DOHH2 (cell line): ENCODE data around the gene MALRD1.

Experiments
- H3F3A ChIP-seq: fragments of 200-600 bp; sonication (generic), shearing (Covaris generic); 2 replicates; pipeline ENCODE4 v1.6.0; 2016; ENCODE audit warnings: antibody characterized with exemption, mild to moderate bottlenecking; ENCODE audit not compliant: control insufficient read depth, insufficient read depth
- H3K27ac ChIP-seq: fragments of 200-600 bp; sonication (generic); 2 replicates; pipeline ENCODE4 v1.5.1; 2014; ENCODE audit warnings: low read depth, mild to moderate bottlenecking, low read length, moderate library complexity
- H3K27me3 ChIP-seq: fragments of 200-600 bp; sonication (generic); 2 replicates; pipeline ENCODE4 v1.6.1; 2014; ENCODE audit warnings: mild to moderate bottlenecking, low read length, mixed read lengths; ENCODE audit not compliant: control insufficient read depth
- H3K36me3 ChIP-seq: fragments of 200-600 bp; sonication (generic); 2 replicates; pipeline ENCODE4 v1.6.1; 2014; ENCODE audit warnings: mild to moderate bottlenecking, low read length, moderate library complexity, mixed read lengths; ENCODE audit not compliant: control insufficient read depth
- H3K4me1 ChIP-seq: fragments of 200-600 bp; sonication (generic); 2 replicates; pipeline ENCODE4 v1.6.1; 2014; ENCODE audit warnings: mild to moderate bottlenecking, low read length, mixed read lengths; ENCODE audit not compliant: control insufficient read depth
- H3K4me2 ChIP-seq: fragments of 200-600 bp; sonication (generic); 2 replicates; pipeline ENCODE4 v1.6.0; 2014; ENCODE audit warnings: mild to moderate bottlenecking, low read length, moderate library complexity
- H3K4me3 ChIP-seq: fragments of 200-600 bp; sonication (generic); 2 replicates; pipeline ENCODE4 v1.5.1; 2014; ENCODE audit warnings: mild to moderate bottlenecking, low read length, mixed read lengths
- H3K79me2 ChIP-seq: fragments of 200-600 bp; sonication (generic); 2 replicates; pipeline ENCODE4 v1.6.1; 2014; ENCODE audit warnings: mild to moderate bottlenecking, low read length, mixed read lengths; ENCODE audit not compliant: control insufficient read depth
- H3K9me2 ChIP-seq: fragments of 200-600 bp; sonication (generic); replicated peaks from 2 replicates; pipeline ENCODE4 v1.6.1; 2014; ENCODE audit warnings: mild to moderate bottlenecking, low read length, mixed read lengths; ENCODE audit not compliant: control insufficient read depth
- H3K9me3 ChIP-seq: fragments of 200-600 bp; sonication (generic); 2 replicates; pipeline ENCODE4 v1.6.1; 2014; ENCODE audit warnings: antibody characterized with exemption, low read length, mixed read lengths; ENCODE audit not compliant: control insufficient read depth, insufficient read depth
- H4K20me1 ChIP-seq: fragments of 200-600 bp; sonication (generic); 2 replicates; pipeline ENCODE4 v1.6.0; 2014; ENCODE audit warnings: low read depth, mild to moderate bottlenecking, antibody characterized with exemption, low read length, moderate library complexity; ENCODE audit not compliant: control insufficient read depth, insufficient read depth
- EZH2phosphoT487 ChIP-seq: fragments of 200-600 bp; sonication (generic); IDR thresholded peaks from 2 replicates; pipeline ENCODE4 v1.6.1; 2017; ENCODE audit warnings: borderline replicate concordance, mild to moderate bottlenecking, antibody characterized with exemption, low read length, moderate library complexity, mixed read lengths
- TF ChIP-seq, protein P1 (sequence below): fragments of 200-600 bp; sonication (generic); IDR thresholded peaks from one replicate; pipeline ENCODE4 v1.5.1; 2014; ENCODE audit warnings: antibody characterized with exemption, mild to moderate bottlenecking, low read depth, low read length; ENCODE audit not compliant: poor library complexity, severe bottlenecking

Gene MALRD1

DNA sequence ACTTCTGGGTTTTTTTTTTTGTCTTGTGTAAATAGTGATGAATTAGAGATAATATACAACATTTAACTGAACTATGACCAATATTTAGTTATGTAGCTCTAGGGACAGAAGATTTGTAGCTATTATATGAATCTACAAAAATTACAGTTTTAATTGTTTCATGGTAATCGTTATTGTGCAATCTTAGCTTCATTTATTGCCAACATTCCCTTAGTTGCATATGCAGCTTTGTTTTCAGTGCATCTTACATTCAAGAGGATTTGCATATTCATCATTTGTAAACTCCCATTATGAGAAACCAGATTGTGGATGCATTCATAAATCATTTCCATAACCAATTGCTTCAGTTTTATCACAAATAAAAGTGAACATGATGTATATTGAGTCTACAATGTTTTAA, 68.8 kb downstream of the MALRD1 start:
- no peaks in the 10 kb centered on the region for H3K79me2 ChIP-seq
- H3F3A ChIP-seq: no peaks in the 10 kb centered on the region
- TF ChIP-seq EZH2phosphoT487: no peak
- TF ChIP-seq, protein P1, sequence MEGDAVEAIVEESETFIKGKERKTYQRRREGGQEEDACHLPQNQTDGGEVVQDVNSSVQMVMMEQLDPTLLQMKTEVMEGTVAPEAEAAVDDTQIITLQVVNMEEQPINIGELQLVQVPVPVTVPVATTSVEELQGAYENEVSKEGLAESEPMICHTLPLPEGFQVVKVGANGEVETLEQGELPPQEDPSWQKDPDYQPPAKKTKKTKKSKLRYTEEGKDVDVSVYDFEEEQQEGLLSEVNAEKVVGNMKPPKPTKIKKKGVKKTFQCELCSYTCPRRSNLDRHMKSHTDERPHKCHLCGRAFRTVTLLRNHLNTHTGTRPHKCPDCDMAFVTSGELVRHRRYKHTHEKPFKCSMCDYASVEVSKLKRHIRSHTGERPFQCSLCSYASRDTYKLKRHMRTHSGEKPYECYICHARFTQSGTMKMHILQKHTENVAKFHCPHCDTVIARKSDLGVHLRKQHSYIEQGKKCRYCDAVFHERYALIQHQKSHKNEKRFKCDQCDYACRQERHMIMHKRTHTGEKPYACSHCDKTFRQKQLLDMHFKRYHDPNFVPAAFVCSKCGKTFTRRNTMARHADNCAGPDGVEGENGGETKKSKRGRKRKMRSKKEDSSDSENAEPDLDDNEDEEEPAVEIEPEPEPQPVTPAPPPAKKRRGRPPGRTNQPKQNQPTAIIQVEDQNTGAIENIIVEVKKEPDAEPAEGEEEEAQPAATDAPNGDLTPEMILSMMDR: no peak

DNA sequence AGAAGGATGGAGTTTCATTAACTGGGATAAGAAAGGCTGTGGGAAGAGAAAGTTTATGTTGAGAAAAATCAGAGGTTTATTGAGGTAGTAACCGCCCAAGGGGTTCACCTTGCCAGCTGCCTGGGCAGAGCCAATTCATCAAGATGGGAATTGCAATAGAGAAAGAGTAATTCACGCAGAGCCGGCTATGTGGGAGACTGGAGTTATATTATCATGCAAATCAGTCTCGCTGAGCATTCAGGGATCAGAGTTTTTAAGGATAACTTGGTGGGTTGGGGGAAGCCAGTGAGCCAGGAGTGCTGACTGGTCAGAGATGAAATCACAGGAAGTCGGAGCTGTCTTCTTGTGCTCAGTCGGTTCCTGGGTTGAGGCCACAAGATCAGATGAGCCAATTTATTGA, 70.6 kb downstream of the MALRD1 start:
- no peak for TF ChIP-seq EZH2phosphoT487
- TF ChIP-seq, protein P1: no peak
- Histone ChIP-seq H3K4me3 (no peak overlapping the region), H4K20me1 (no peaks in the 10 kb centered on the region), H3K9me3 (no peaks in the 10 kb centered on the region), H3F3A (no peaks in the 10 kb centered on the region), H3K4me1 (no peaks in the 10 kb centered on the region), H3K4me2 (no peak overlapping the region), H3K9me2 (no peaks in the 10 kb centered on the region), H3K27me3 (no peaks in the 10 kb centered on the region), H3K79me2 (no peaks in the 10 kb centered on the region), H3K27ac (no peak overlapping the region), H3K36me3 (no peaks in the 10 kb centered on the region)

More for the DNA sequence above, 68.8 kb downstream of the MALRD1 start:
- Histone ChIP-seq H3K27me3 (no peaks in the 10 kb centered on the region), H3K4me3 (no peak overlapping the region), H3K4me1 (no peaks in the 10 kb centered on the region), H3K9me3 (no peaks in the 10 kb centered on the region), H4K20me1 (no peaks in the 10 kb centered on the region), H3K4me2 (no peak overlapping the region), H3K36me3 (no peaks in the 10 kb centered on the region), H3K9me2 (no peaks in the 10 kb centered on the region), H3K27ac (no peak overlapping the region)

DNA sequence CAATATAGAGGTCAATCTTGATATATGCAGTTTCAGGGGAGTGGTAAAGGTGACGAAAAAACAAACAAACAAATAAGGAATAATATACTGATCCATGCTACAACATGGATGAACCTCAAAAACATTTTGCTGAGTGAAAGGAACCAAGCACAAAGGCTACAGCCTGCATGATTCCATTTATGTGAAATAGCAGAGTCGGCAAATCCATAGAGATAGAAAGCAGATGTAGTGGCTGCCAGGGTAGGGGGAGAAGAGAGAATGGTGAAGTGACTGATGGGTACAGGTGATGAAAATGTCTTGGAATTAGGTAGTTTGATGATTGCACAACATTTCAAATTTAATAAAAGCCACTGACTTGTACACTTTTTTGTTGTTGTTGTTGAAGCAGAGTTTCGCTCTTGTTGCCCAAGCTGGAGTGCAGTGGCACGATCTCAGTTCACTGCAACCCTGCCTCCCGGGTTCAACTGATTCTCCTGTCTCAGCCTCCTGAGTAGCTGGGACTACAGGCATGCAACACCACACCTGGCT, 71.8 kb downstream of the MALRD1 start:
- no peak overlapping the region for H3K4me3 ChIP-seq
- TF ChIP-seq, protein P1: no peak
- TF ChIP-seq EZH2phosphoT487: no peak
- no peaks in the 10 kb centered on the region for H3K9me3 ChIP-seq
- no peaks in the 10 kb centered on the region for H3K4me1 ChIP-seq
- H3K79me2 ChIP-seq: no peaks in the 10 kb centered on the region
- H3K27me3 ChIP-seq: no peaks in the 10 kb centered on the region
- no peak overlapping the region for H3K4me2 ChIP-seq
- H3K36me3 ChIP-seq: no peaks in the 10 kb centered on the region
- no peaks in the 10 kb centered on the region for H4K20me1 ChIP-seq
- H3K27ac ChIP-seq: no peak overlapping the region
- H3F3A ChIP-seq: no peaks in the 10 kb centered on the region
- H3K9me2 ChIP-seq: no peaks in the 10 kb centered on the region
